ENCODE results near the gene SNAP91. TPM values are rescaled to one million over a fixed set of nuclear protein-coding genes. Genes with fewer than 3 reads are reported as not detected.

The SNAP91 gene
- total RNA-seq, 1 donor from 2014 or later = 3.4 TPM

DNA sequence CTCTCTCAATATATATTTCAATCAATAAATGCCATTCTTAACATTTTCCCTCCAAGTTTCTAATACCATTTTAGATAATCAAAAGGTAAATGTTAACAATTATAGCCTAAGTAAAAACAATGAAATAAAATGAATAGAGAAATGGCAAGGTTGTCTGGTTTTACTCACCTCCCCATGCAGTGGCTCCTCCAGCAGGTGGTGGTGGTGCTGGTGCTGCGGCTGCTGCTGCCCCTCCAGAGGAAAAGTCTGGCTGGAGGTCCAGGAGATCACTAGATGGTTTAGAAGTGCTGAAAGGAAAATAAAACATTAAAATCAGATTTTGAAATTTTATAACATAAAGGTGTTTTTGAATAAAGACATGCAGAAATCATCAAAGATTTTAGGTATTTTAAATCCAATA, 103.4 kb downstream of the SNAP91 start:
- Histone ChIP-seq H3K79me2 (ENCODE audit: low read depth) (no peaks in the 10 kb centered on the region), H3K9ac (no peak overlapping the region), H4K20me1 (ENCODE audit: low read depth) (no peaks in the 10 kb centered on the region), H3K27ac (no peak overlapping the region), H3K4me3 (no peak overlapping the region), H3K9me3 (ENCODE audit: low read depth) (no peaks in the 10 kb centered on the region), H2AFZ (replicated peaks) (no peak overlapping the region), H3F3A (ENCODE audit: low read depth) (no peaks in the 10 kb centered on the region), H3K27me3 (no peaks in the 10 kb centered on the region), H3K4me2 (no peak overlapping the region), H3K36me3 (no peaks in the 10 kb centered on the region), H3K4me1 (no peaks in the 10 kb centered on the region)
- Mint-ChIP-seq H3K36me3 (no peaks in the 10 kb centered on the region), H3K27me3 (ENCODE audit: insufficient read depth, low read depth) (no peaks in the 10 kb centered on the region), H3K27ac (no peak overlapping the region), H3K9me3 (no peaks in the 10 kb centered on the region), H3K4me1 (peaks cover 2% of the 10 kb centered on the region), H3K4me3 (no peak overlapping the region)
- DNase-seq (ENCODE audit: low spot score) = peak; percentile 6
- TF ChIP-seq, protein P1, sequence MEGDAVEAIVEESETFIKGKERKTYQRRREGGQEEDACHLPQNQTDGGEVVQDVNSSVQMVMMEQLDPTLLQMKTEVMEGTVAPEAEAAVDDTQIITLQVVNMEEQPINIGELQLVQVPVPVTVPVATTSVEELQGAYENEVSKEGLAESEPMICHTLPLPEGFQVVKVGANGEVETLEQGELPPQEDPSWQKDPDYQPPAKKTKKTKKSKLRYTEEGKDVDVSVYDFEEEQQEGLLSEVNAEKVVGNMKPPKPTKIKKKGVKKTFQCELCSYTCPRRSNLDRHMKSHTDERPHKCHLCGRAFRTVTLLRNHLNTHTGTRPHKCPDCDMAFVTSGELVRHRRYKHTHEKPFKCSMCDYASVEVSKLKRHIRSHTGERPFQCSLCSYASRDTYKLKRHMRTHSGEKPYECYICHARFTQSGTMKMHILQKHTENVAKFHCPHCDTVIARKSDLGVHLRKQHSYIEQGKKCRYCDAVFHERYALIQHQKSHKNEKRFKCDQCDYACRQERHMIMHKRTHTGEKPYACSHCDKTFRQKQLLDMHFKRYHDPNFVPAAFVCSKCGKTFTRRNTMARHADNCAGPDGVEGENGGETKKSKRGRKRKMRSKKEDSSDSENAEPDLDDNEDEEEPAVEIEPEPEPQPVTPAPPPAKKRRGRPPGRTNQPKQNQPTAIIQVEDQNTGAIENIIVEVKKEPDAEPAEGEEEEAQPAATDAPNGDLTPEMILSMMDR (IDR thresholded peaks at IDR 0.05) = peak; percentile 21
- no peak for TF ChIP-seq EZH2 (IDR thresholded peaks at IDR 0.05)

DNA sequence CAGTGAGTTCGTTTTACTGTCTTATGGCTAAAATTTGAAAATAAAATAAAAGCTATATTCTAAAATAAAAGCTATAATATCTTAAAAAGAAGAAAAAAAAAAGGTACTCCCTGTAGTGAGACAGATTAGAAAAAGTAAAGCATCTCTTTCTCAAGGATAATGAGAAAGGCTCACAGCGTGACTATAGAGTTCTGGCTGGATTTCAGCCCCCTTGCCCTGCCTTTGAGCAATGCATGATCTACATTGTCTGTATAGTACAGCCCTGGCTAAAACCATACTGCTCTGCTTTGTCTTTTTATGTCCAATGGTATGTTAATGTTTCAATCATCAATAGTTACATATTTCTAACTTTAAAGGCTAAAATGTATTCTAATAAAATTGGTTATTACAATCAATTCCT, 105.3 kb downstream of the SNAP91 start:
- Mint-ChIP-seq H3K27ac (no peak overlapping the region), H3K9me3 (no peaks in the 10 kb centered on the region), H3K4me1 (peaks cover 2% of the 10 kb centered on the region), H3K4me3 (no peak overlapping the region), H3K36me3 (no peaks in the 10 kb centered on the region), H3K27me3 (ENCODE audit: insufficient read depth, low read depth) (no peaks in the 10 kb centered on the region)
- TF ChIP-seq EZH2phosphoT487 (IDR thresholded peaks at IDR 0.05) = no peak
- no peak for TF ChIP-seq EZH2 (IDR thresholded peaks at IDR 0.05)
- Histone ChIP-seq H3K9ac (no peak overlapping the region), H3K27ac (no peak overlapping the region), H3K79me2 (ENCODE audit: low read depth) (no peaks in the 10 kb centered on the region), H3K4me1 (no peaks in the 10 kb centered on the region), H3K4me3 (no peak overlapping the region), H4K20me1 (ENCODE audit: low read depth) (no peaks in the 10 kb centered on the region), H2AFZ (replicated peaks) (no peak overlapping the region), H3F3A (ENCODE audit: low read depth) (no peaks in the 10 kb centered on the region), H3K36me3 (no peaks in the 10 kb centered on the region), H3K4me2 (no peak overlapping the region), H3K27me3 (no peaks in the 10 kb centered on the region), H3K9me3 (ENCODE audit: low read depth) (no peaks in the 10 kb centered on the region)
- peak; percentile 22 for DNase-seq (ENCODE audit: low spot score)

DNA sequence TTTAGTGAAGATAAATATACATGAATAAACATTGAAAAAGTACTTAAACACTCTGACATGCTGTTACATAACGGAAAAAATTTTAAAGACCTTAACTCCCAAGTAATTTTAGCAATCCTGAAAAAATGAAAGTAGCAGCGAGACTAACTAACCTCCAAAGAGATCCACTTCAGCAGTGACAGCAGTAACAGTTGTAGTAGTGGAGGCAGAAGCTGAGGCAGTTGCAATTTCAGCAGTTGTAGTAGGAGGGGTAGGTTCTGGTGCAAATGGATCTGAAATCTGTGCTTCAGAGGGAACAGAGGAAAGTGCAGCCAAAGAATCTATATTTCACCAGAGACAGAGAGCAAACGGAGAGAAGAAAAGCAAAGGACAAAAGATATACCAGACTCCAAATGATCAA, 107.8 kb downstream of the SNAP91 start:
- H3K79me2 ChIP-seq (ENCODE audit: low read depth) = no peaks in the 10 kb centered on the region
- H3K36me3 ChIP-seq = no peaks in the 10 kb centered on the region
- H3K27ac ChIP-seq = no peak overlapping the region
- H3K4me3 ChIP-seq = no peak overlapping the region
- Mint-ChIP-seq H3K27ac (peak overlapping the region; percentile 12), H3K4me3 (no peak overlapping the region), H3K27me3 (ENCODE audit: insufficient read depth, low read depth) (no peaks in the 10 kb centered on the region), H3K9me3 (no peaks in the 10 kb centered on the region), H3K4me1 (peaks cover 11% of the 10 kb centered on the region), H3K36me3 (no peaks in the 10 kb centered on the region)
- no peaks in the 10 kb centered on the region for H4K20me1 ChIP-seq (ENCODE audit: low read depth)
- TF ChIP-seq, protein P1 (IDR thresholded peaks at IDR 0.05) = no peak
- TF ChIP-seq EZH2 (IDR thresholded peaks at IDR 0.05) = no peak
- no peaks in the 10 kb centered on the region for H3K27me3 ChIP-seq
- no peak overlapping the region for H3K9ac ChIP-seq
- no peaks in the 10 kb centered on the region for H3F3A ChIP-seq (ENCODE audit: low read depth)
- no peak for DNase-seq (ENCODE audit: low spot score)
- peaks cover 7% of the 10 kb centered on the region for H3K4me1 ChIP-seq
- H2AFZ ChIP-seq (replicated peaks) = no peak overlapping the region
- H3K4me2 ChIP-seq = no peak overlapping the region
- no peaks in the 10 kb centered on the region for H3K9me3 ChIP-seq (ENCODE audit: low read depth)

DNA sequence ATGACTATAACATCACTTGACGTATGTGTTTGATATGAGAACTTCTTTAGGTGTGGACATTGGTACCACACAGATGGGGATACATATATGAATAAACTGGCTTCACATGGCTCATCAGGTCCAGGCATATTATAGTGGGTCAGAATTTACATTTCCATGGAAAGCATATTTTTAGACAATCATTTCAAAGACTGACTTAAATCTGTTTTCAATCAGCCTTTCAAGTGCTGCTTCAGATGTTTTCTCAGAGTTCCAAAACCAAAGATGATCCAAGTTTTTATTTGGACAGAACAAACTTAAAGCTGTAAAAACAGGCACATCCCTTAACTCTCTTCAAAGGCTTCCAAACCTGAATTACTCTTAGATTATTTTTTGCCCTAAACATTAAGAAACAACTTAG, 108.4 kb downstream of the SNAP91 start:
- DNase-seq (ENCODE audit: low spot score) = no peak
- no peaks in the 10 kb centered on the region for H3K36me3 Mint-ChIP-seq
- no peak overlapping the region for H2AFZ ChIP-seq (replicated peaks)
- H3K4me3 Mint-ChIP-seq = no peak overlapping the region
- H3F3A ChIP-seq (ENCODE audit: low read depth) = no peaks in the 10 kb centered on the region
- H3K79me2 ChIP-seq (ENCODE audit: low read depth) = no peaks in the 10 kb centered on the region
- no peaks in the 10 kb centered on the region for H3K36me3 ChIP-seq
- H3K9ac ChIP-seq = no peak overlapping the region
- no peak overlapping the region for H3K27ac Mint-ChIP-seq
- no peak overlapping the region for H3K4me2 ChIP-seq
- H3K27ac ChIP-seq = no peak overlapping the region
- TF ChIP-seq, protein P1 (IDR thresholded peaks at IDR 0.05) = no peak
- no peak for TF ChIP-seq EZH2 (IDR thresholded peaks at IDR 0.05)
- no peak for TF ChIP-seq EZH2phosphoT487 (IDR thresholded peaks at IDR 0.05)
- H3K27me3 Mint-ChIP-seq (ENCODE audit: insufficient read depth, low read depth) = no peaks in the 10 kb centered on the region
- H3K4me1 ChIP-seq = peaks cover 7% of the 10 kb centered on the region
- peaks cover 11% of the 10 kb centered on the region for H3K4me1 Mint-ChIP-seq
- no peak overlapping the region for H3K4me3 ChIP-seq
- no peaks in the 10 kb centered on the region for H3K27me3 ChIP-seq
- no peaks in the 10 kb centered on the region for H3K9me3 Mint-ChIP-seq
- no peaks in the 10 kb centered on the region for H4K20me1 ChIP-seq (ENCODE audit: low read depth)
- H3K9me3 ChIP-seq (ENCODE audit: low read depth) = no peaks in the 10 kb centered on the region

All from neural progenitor cell (in vitro differentiated cells).